HepG2 (cell line): ENCODE data around the gene ZMIZ1. TPM values are rescaled to one million over a fixed set of nuclear protein-coding genes. Genes with fewer than 3 reads are reported as not detected.

Source experiments
- ATAD3A ChIP-seq: sonication (generic); formaldehyde crosslinking; IDR thresholded peaks from 2 replicates; pipeline ENCODE4 v1.4.0; 2020; ENCODE audit warnings: missing genetic modification reagents
- CEBPB ChIP-seq: IDR thresholded peaks from 2 replicates; pipeline ENCODE4 v1.6.1; 2011; ENCODE audit warnings: low read depth, low read length, improper control_type of control experiment, borderline replicate concordance
- FOXA3 ChIP-seq: IDR thresholded peaks from 2 replicates; pipeline ENCODE4 v1.6.1; 2016; ENCODE audit warnings: missing genetic modification reagents, missing compliant biosample characterization
- HHEX ChIP-seq: IDR thresholded peaks from 2 replicates; pipeline ENCODE4 v1.6.1; 2016; ENCODE audit warnings: control low read depth
- MAZ ChIP-seq, 2 experiments: sonication (generic) in 1 of 2; formaldehyde crosslinking in 1 of 2; IDR thresholded peaks; 2 replicates each; pipeline versions ENCODE4 v1.5.0 to v1.6.1; 2012 to 2020; ENCODE audit warnings: low read depth in 2 of 2, mild to moderate bottlenecking in 2 of 2, borderline replicate concordance in 1 of 2, improper control_type of control experiment in 1 of 2, low read length in 1 of 2, missing genetic modification reagents in 1 of 2, moderate library complexity in 1 of 2
- MIER3 ChIP-seq: IDR thresholded peaks from 2 replicates; pipeline ENCODE4 v1.6.1; 2016; ENCODE audit warnings: missing compliant biosample characterization, borderline replicate concordance
- MXI1 ChIP-seq: IDR thresholded peaks from 3 replicates; pipeline ENCODE4 v1.6.1; 2012; ENCODE audit warnings: low read depth, low read length, inconsistent platforms, borderline replicate concordance
- ONECUT2 ChIP-seq: sonication (generic); formaldehyde crosslinking; IDR thresholded peaks from 2 replicates; pipeline ENCODE4 v1.4.0; 2020; ENCODE audit warnings: missing genetic modification reagents
- SP4 ChIP-seq: sonication (generic); formaldehyde crosslinking; IDR thresholded peaks from 2 replicates; pipeline ENCODE4 v1.8.1; 2023; ENCODE audit warnings: mild to moderate bottlenecking, missing genetic modification reagents
- TAF1 ChIP-seq: sonication (generic); formaldehyde crosslinking; IDR thresholded peaks from 2 replicates; pipeline ENCODE4 v1.4.0; 2020; ENCODE audit warnings: missing genetic modification reagents
- TBX2 ChIP-seq: sonication (generic); formaldehyde crosslinking; IDR thresholded peaks from 2 replicates; pipeline ENCODE4 v1.5.0; 2020; ENCODE audit warnings: missing genetic modification reagents, mild to moderate bottlenecking, borderline replicate concordance
- TCF7L2 ChIP-seq: IDR thresholded peaks from 2 replicates; pipeline ENCODE4 v1.6.1; 2011; ENCODE audit warnings: mild to moderate bottlenecking, low read depth, low read length, moderate library complexity
- ZBTB1 ChIP-seq: sonication (generic); formaldehyde crosslinking; IDR thresholded peaks from 2 replicates; pipeline ENCODE4 v1.4.0; 2020; ENCODE audit warnings: missing genetic modification reagents, borderline replicate concordance
- ZNF256 ChIP-seq: sonication (generic); formaldehyde crosslinking; conservative IDR thresholded peaks from 2 replicates; pipeline ENCODE4 v1.4.0; 2020; ENCODE audit warnings: missing genetic modification reagents
- ZNF350 ChIP-seq: sonication (generic); formaldehyde crosslinking; IDR thresholded peaks from 2 replicates; pipeline ENCODE4 v1.4.0; 2020; ENCODE audit warnings: mild to moderate bottlenecking, low read depth, missing genetic modification reagents, borderline replicate concordance
- ZNF670 ChIP-seq: sonication (generic); formaldehyde crosslinking; IDR thresholded peaks from 2 replicates; pipeline ENCODE4 v1.8.0; 2022; ENCODE audit warnings: mild to moderate bottlenecking, missing genetic modification reagents, borderline replicate concordance
- ZNF75D ChIP-seq: sonication (generic); formaldehyde crosslinking; IDR thresholded peaks from 2 replicates; pipeline ENCODE4 v1.8.1; 2023; ENCODE audit warnings: missing genetic modification reagents, mild to moderate bottlenecking, borderline replicate concordance
- ZSCAN30 ChIP-seq: sonication (generic); formaldehyde crosslinking; IDR thresholded peaks from 2 replicates; pipeline ENCODE4 v1.5.0; 2020; ENCODE audit warnings: mild to moderate bottlenecking, missing genetic modification reagents
- polyA plus RNA-seq, 8 experiments: library from polyadenylated mRNA; depleted of rRNA in 3 of 8; stranded (reverse) in 7 of 8; unstranded in 1 of 8; fragments of >200 nt; fragmentation: Illumina TruSeq in 4 of 8; extraction: Trizol in 4 of 8; gene quantifications; 2 replicates each; pipeline versions ENCODE4 v1.2.1 to v1.2.3, GENCODE V29; 2011 to 2016; ENCODE audit warnings: low read depth in 4 of 8, missing spikeins in 1 of 8, mixed read lengths in 1 of 8; ENCODE audit not compliant: insufficient read depth in 1 of 8
- total RNA-seq, 5 experiments: library from RNA; depleted of rRNA; stranded (reverse); fragments of >200 nt; fragmentation: Illumina TruSeq; extraction: Trizol; gene quantifications; 2 replicates each; pipeline ENCODE4 v1.2.3, GENCODE V29; 2016; ENCODE audit warnings: low read depth in 1 of 5
- TF ChIP-seq, protein P1 (sequence below): sonication (generic); formaldehyde crosslinking; IDR thresholded peaks from 2 replicates; pipeline ENCODE4 v1.5.0; 2020; ENCODE audit warnings: mild to moderate bottlenecking, missing genetic modification reagents, borderline replicate concordance
- TF ChIP-seq, protein P2 (sequence below): sonication (generic); formaldehyde crosslinking; conservative IDR thresholded peaks from 2 replicates; pipeline ENCODE4 v1.8.1; 2023; ENCODE audit warnings: missing genetic modification reagents
- TF ChIP-seq, protein P3 (sequence below): sonication (generic); formaldehyde crosslinking; IDR thresholded peaks from 2 replicates; pipeline ENCODE4 v1.5.0; 2020; ENCODE audit warnings: missing genetic modification reagents
- TF ChIP-seq, protein P4 (sequence below): sonication (generic); formaldehyde crosslinking; IDR thresholded peaks from 2 replicates; pipeline ENCODE4 v1.4.0; 2020; ENCODE audit warnings: mild to moderate bottlenecking, missing genetic modification reagents

The ZMIZ1 gene
- total and polyA plus RNA-seq, 2 of the 13 experiments (the other 11 are each of a cell fraction or from before 2014, with no cell fraction given): 5.3 to 10.2 TPM

DNA sequence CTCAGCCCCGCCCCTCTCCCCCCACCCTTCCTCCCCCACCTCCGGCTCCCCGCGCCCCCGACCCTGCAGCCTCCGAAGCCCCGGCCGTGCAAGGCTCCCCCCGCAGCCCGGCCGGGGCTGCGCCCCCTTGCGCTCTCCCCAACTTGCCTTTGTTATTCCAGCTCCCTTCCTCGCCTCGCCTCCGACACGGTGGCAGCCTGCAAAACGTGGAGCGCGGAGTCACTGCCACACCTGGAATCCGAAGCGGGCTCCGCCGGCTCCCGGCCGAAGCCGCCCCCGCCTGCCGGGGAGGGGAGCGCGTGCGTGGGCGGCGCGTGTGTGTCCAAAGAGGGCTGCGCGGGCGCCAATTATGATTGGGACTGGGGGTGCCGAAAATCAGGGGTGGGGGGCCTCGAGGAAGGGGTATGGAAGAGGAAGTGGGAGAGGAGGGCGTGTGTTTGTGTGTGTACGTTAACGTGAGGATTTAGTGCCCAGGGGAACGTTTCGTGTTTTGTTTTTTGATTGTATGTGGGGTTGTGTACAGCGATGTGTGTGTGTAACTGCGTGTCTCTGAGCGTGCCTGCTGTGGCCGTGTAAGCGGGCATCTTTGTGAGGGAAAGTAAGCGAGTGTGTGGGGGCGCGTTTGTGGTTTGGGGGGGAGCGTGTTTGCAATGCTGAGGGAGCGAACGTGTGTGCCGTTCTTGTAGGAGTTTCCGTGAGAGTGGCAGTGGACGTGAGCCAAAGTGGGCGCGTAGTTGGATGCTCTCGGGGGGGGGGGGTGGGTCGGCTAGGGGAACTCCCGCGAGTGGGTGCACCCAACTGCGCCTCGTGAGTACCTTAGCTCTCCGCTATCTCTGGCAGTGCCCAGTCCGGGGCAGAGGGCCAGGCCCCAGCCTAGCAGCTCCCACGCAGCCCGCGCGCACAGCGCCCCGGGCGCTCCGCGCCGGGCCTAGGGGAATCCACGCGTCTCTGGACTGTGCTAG, 1.2 kb upstream of the ZMIZ1 start (continued):
- TF ChIP-seq, protein P1, sequence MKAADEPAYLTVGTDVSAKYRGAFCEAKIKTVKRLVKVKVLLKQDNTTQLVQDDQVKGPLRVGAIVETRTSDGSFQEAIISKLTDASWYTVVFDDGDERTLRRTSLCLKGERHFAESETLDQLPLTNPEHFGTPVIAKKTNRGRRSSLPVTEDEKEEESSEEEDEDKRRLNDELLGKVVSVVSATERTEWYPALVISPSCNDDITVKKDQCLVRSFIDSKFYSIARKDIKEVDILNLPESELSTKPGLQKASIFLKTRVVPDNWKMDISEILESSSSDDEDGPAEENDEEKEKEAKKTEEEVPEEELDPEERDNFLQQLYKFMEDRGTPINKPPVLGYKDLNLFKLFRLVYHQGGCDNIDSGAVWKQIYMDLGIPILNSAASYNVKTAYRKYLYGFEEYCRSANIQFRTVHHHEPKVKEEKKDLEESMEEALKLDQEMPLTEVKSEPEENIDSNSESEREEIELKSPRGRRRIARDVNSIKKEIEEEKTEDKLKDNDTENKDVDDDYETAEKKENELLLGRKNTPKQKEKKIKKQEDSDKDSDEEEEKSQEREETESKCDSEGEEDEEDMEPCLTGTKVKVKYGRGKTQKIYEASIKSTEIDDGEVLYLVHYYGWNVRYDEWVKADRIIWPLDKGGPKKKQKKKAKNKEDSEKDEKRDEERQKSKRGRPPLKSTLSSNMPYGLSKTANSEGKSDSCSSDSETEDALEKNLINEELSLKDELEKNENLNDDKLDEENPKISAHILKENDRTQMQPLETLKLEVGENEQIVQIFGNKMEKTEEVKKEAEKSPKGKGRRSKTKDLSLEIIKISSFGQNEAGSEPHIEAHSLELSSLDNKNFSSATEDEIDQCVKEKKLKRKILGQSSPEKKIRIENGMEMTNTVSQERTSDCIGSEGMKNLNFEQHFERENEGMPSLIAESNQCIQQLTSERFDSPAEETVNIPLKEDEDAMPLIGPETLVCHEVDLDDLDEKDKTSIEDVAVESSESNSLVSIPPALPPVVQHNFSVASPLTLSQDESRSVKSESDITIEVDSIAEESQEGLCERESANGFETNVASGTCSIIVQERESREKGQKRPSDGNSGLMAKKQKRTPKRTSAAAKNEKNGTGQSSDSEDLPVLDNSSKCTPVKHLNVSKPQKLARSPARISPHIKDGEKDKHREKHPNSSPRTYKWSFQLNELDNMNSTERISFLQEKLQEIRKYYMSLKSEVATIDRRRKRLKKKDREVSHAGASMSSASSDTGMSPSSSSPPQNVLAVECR (CRISPR knock-in tag): peak; percentile 32; the same call in 1 of the 2 replicates
- TF ChIP-seq FOXA3 (CRISPR knock-in tag) (no peak), ZNF256 (CRISPR knock-in tag) (no peak), TAF1 (0 out of 2 replicates have a peak, but pooled peaks have one; percentile 5), SP4 (CRISPR knock-in tag) (peak; percentile 77; the same call in 1 of the 2 replicates), ZNF670 (CRISPR knock-in tag) (peak; percentile 68; the same call in 1 of the 2 replicates), MXI1 (peak; percentile 77; the same call in 2 of the 3 replicates), MIER3 (CRISPR knock-in tag) (no peak), ONECUT2 (CRISPR knock-in tag) (no peak), TBX2 (peak; percentile 83), ATAD3A (CRISPR knock-in tag) (no peak), HHEX (no peak), ZBTB1 (CRISPR knock-in tag) (no peak), TCF7L2 (no peak), ZSCAN30 (CRISPR knock-in tag) (no peak), ZNF75D (no peak), ZNF350 (CRISPR knock-in tag) (peak; percentile 58; the same call in 1 of the 2 replicates), MAZ (IDR thresholded peaks at IDR 0.05; ENCODE audit: borderline replicate concordance, low read depth, low read length) (peak; percentile 96), MAZ (CRISPR knock-in tag; IDR thresholded peaks at IDR 0.05; ENCODE audit: low read depth) (peak; percentile 88; the same call in 1 of the 2 replicates), CEBPB (no peak)
- TF ChIP-seq, protein P2, sequence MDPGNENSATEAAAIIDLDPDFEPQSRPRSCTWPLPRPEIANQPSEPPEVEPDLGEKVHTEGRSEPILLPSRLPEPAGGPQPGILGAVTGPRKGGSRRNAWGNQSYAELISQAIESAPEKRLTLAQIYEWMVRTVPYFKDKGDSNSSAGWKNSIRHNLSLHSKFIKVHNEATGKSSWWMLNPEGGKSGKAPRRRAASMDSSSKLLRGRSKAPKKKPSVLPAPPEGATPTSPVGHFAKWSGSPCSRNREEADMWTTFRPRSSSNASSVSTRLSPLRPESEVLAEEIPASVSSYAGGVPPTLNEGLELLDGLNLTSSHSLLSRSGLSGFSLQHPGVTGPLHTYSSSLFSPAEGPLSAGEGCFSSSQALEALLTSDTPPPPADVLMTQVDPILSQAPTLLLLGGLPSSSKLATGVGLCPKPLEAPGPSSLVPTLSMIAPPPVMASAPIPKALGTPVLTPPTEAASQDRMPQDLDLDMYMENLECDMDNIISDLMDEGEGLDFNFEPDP (CRISPR knock-in tag): no peak
- TF ChIP-seq, protein P3, sequence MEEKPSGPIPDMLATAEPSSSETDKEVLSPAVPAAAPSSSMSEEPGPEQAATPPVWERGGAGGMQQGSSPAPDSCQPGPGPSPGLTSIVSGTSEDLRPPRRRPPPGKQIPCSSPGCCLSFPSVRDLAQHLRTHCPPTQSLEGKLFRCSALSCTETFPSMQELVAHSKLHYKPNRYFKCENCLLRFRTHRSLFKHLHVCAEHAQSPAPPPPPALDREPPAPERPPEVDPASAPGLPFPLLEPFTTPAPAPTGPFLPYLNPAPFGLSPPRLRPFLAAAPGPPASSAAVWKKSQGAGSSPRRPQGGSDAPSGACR (CRISPR knock-in tag): 0 out of 2 replicates have a peak, but pooled peaks have one; percentile 8
- TF ChIP-seq, protein P4, sequence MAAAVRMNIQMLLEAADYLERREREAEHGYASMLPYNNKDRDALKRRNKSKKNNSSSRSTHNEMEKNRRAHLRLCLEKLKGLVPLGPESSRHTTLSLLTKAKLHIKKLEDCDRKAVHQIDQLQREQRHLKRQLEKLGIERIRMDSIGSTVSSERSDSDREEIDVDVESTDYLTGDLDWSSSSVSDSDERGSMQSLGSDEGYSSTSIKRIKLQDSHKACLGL (CRISPR knock-in tag): no peak
